Fibroblast of mammary gland (primary cell): ENCODE results near the gene PNO1.

ENCODE experiments used
- DNase-seq: peaks from one replicate; pipeline ENCODE4 v3.0.0-alpha.2; 2010; ENCODE audit warnings: low read depth
- H3K4me3 ChIP-seq: 2 replicates; pipeline ENCODE4 v1.5.1; 2011; ENCODE audit warnings: low read depth, mild to moderate bottlenecking, low read length, moderate library complexity; ENCODE audit not compliant: control insufficient read depth
- TF ChIP-seq, protein P1 (sequence below): conservative IDR thresholded peaks from 2 replicates; pipeline ENCODE4 v1.5.1; 2011; ENCODE audit warnings: low read depth, low read length, inconsistent platforms; ENCODE audit not compliant: control insufficient read depth, insufficient read depth

PNO1 gene

DNA sequence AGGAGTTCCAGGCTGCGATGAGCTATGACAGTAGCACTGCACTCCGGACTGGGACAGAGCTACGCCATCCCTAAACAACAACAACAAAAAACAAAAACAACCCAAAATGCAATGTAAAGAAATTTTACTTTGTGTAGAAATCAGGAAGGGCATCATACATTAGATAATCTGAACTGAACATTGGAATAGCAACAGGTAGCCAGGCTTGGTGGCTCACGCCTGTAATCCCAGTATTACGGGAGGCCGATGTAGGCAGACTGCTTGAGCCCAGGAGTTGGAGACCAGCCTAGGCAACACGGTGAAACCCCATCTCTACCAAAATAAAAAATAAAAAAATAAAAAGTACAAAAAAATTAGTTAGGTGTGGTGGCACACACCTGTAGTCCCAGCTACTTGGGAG lies 2.1 kb upstream of the PNO1 start:
- H3K4me3 ChIP-seq, result no peak overlapping the region
- TF ChIP-seq, protein P1, sequence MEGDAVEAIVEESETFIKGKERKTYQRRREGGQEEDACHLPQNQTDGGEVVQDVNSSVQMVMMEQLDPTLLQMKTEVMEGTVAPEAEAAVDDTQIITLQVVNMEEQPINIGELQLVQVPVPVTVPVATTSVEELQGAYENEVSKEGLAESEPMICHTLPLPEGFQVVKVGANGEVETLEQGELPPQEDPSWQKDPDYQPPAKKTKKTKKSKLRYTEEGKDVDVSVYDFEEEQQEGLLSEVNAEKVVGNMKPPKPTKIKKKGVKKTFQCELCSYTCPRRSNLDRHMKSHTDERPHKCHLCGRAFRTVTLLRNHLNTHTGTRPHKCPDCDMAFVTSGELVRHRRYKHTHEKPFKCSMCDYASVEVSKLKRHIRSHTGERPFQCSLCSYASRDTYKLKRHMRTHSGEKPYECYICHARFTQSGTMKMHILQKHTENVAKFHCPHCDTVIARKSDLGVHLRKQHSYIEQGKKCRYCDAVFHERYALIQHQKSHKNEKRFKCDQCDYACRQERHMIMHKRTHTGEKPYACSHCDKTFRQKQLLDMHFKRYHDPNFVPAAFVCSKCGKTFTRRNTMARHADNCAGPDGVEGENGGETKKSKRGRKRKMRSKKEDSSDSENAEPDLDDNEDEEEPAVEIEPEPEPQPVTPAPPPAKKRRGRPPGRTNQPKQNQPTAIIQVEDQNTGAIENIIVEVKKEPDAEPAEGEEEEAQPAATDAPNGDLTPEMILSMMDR, result no peak
- DNase-seq, result no peak

DNA sequence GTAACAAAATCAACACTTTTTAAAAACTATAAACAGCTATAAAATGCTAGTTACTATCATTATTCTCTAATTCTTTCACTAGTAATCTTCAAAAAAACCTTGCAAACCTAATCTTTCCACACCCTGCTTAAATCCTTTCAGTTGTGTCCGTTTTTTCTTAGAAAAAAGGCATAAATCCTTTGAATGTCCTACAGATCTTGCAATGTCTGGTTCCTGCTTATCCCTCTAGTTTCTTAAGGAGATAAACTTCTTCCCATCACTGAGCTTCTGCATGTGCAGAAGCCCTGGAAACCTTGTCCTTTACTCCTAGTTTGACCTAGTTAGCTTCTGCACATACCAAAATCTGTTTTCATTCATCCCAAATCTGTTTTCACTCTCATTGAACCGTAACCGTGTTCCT lies 1.3 kb upstream of the PNO1 start:
- H3K4me3 ChIP-seq, result peak overlapping the region; percentile 91
- no peak for DNase-seq
- TF ChIP-seq, protein P1, result no peak

DNA sequence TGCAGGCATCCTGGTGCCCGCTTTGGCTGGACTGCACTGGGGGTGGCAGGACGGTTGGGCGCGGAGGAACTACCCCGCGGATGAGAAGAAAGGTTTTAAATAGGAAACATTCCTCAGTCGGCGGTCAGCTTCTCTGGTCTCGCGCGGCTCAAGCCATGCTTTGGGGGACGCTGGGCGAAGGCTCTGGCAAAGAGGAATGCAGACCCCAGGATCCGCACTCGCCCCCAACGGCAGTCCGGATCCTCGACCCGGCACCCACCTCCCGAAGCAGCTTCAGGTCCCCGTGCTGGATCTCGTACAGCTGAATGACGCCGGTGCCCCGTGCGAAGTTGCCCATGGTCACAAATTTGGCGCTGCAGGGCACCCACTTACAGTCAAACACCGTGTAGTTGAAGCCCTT lies 686 bp upstream of the PNO1 start:
- TF ChIP-seq, protein P1, result no peak
- H3K4me3 ChIP-seq, result peak overlapping the region; percentile 91
- peak; percentile 20 for DNase-seq

DNA sequence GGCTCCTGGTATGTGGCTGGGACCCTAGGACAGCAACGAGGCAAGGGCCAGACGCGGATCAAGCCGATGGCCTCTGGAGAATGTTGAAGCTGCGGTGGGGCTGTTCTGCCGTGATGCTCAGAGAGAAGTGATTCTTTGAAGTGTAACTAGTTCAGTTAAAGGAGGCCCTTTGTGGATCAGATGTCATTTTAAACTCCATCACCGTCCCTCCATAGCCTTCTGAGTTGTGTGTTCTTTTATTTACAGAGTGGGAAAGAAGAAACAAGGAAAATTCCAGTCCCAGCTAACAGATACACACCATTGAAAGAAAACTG lies 403 bp downstream of the PNO1 start:
- TF ChIP-seq, protein P1, result no peak
- no peak for DNase-seq
- peak overlapping the region; percentile 91 for H3K4me3 ChIP-seq

DNA sequence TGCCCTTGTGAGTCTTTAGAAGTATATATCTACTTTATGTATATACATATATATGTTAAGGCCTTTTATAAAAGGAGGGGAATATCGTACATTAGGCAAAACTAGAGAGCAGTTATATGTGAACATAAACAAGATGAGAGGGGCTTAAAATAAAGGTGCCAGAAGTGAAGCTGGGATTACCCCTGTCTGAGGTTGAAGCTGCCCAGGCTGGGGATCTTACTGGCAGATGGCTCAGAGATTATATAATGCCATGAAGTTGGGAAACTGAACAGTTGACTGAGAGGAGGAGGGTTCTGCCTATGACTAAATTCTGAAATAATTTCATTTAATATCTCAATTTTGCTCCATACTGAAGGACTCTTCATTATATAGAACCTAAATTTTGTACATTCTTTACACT lies 6.0 kb downstream of the PNO1 start:
- H3K4me3 ChIP-seq, result no peak overlapping the region
- DNase-seq, result no peak
- TF ChIP-seq, protein P1, result no peak

DNA sequence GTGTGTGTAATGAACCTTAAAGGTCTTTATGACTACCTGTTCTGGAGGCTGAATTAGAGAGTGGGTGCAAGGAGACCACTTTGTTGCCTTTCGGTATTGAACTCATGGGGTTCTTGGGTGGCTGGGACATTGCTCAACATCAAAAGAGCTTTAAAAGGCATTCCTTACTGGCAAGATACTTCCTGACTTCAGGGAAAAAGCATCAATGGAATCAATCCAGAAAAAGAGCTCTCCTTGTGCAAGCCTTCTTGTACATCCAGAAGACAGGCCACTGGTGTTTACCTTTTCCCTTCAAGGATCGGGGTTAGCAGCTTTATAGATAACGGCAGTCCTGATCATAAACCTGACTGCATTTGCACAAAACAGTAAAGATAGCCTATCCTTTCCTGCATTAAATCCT lies 9.5 kb downstream of the PNO1 start:
- DNase-seq, result peak; percentile 24
- TF ChIP-seq, protein P1, result no peak
- no peak overlapping the region for H3K4me3 ChIP-seq

DNA sequence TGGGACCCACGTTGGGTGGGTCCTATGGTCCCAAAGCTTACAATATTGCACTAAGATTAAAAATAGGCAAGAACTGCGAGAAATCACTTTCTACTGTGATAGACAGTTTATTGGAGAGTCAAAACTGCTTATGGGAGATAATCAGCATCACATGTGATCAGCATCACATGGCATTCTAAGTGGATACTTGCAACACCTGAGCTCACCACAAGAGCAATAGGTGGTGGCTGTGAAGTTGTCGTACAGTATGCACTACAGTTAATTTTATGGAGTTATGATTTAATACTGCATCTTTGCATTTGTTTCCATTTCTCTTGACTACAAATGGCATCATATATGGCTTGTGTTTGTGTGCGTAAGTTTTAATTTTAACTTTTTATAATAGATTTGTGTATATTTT lies 11.6 kb downstream of the PNO1 start:
- TF ChIP-seq, protein P1, result no peak
- H3K4me3 ChIP-seq, result no peak overlapping the region
- DNase-seq, result no peak
